ENCODE results near the gene TGIF2LX. TPM values are rescaled to one million over a fixed set of nuclear protein-coding genes. Genes with fewer than 3 reads are reported as not detected.
"Not testable (repeated sequence)": the region's sequence is repeated elsewhere in the genome, so short reads cannot be mapped to it uniquely, and the experiment has no call there.

TGIF2LX gene
- not detected in 2 replicates for total RNA-seq

GRCh38 chrX:89921665-89922064, at the start of gene TGIF2LX:
Gene TGIF2LX, plus strand, starts transcription at chrX:89921908. Its CDS starts 178 bp downstream, at chrX:89922086.
- DNase-seq = not testable (repeated sequence)

DNA sequence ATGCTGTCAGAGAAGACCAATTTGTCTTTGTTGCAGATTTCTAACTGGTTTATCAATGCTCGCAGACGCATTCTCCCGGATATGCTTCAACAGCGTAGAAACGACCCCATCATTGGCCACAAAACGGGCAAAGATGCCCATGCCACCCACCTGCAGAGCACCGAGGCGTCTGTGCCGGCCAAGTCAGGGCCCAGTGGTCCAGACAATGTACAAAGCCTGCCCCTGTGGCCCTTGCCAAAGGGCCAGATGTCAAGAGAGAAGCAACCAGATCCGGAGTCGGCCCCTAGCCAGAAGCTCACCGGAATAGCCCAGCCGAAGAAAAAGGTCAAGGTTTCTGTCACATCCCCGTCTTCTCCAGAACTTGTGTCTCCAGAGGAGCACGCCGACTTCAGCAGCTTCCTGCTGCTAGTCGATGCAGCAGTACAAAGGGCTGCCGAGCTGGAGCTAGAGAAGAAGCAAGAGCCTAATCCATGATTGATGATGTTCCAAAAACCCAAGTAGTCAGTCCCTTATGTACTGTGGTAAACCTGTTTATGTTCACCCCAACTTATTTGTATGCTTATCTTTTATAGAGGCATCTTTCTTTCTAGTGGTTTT, 728 bp downstream of the TGIF2LX start:
- DNase-seq = not testable (repeated sequence)

GRCh38 chrX:89943077-89943476, 21.4 kb downstream of the TGIF2LX start:
- DNase-seq = not testable (repeated sequence)

- not testable (repeated sequence) for DNase-seq
Observed at GRCh38 chrX:89965588-89965987, 43.9 kb downstream of the TGIF2LX start.

All from dermis blood vessel endothelial cell (primary cell).